HG03066 (cell line): ENCODE data around the gene MAP4K2.

Experiments used
- ATAC-seq: cut with Tn5 transposase; IDR thresholded peaks from one replicate; pipeline ENCODE4 v1.9.1; 2021; ENCODE audit warnings: low read depth; ENCODE audit not compliant: unreplicated experiment

Gene MAP4K2

GRCh38 chr11:64772303-64773018 is 30.6 kb downstream of the MAP4K2 start:
- no peak for ATAC-seq

GRCh38 chr11:64771861-64772260 is 31.2 kb downstream of the MAP4K2 start:
- ATAC-seq: no peak

GRCh38 chr11:64770120-64770519 is 32.9 kb downstream of the MAP4K2 start:
- ATAC-seq: no peak

- ATAC-seq: no peak
Observed at GRCh38 chr11:64769283-64769682, 33.7 kb downstream of the MAP4K2 start.

- no peak for ATAC-seq
Observed at GRCh38 chr11:64768300-64768694, 34.7 kb downstream of the MAP4K2 start.

GRCh38 chr11:64767344-64768299 is 35.4 kb downstream of the MAP4K2 start:
- no peak for ATAC-seq

GRCh38 chr11:64766881-64767280 is 36.1 kb downstream of the MAP4K2 start:
- ATAC-seq: no peak

- ATAC-seq: no peak
Observed at GRCh38 chr11:64765851-64766665, 37.0 kb downstream of the MAP4K2 start.

GRCh38 chr11:64765291-64765850 is 37.6 kb downstream of the MAP4K2 start:
- no peak for ATAC-seq

GRCh38 chr11:64764753-64765152 is 38.3 kb downstream of the MAP4K2 start:
- ATAC-seq: no peak

GRCh38 chr11:64764040-64764611 is 38.9 kb downstream of the MAP4K2 start:
- no peak for ATAC-seq

- ATAC-seq: no peak
Observed at GRCh38 chr11:64763526-64764039, 39.4 kb downstream of the MAP4K2 start.

- no peak for ATAC-seq
Observed at GRCh38 chr11:64762674-64763525, 40.1 kb downstream of the MAP4K2 start.

- ATAC-seq: no peak
Observed at GRCh38 chr11:64762277-64762673, 40.7 kb downstream of the MAP4K2 start.

- ATAC-seq: no peak
Observed at GRCh38 chr11:64760759-64761420, 42.1 kb downstream of the MAP4K2 start.

GRCh38 chr11:64759722-64760719 is 43.0 kb downstream of the MAP4K2 start, which contains the start of gene PYGM:
PYGM (minus strand) TSS chr11:64759974; CDS start chr11:64759898, 76 bp downstream.
- no peak for ATAC-seq

- no peak for ATAC-seq
Observed at GRCh38 chr11:64759131-64759721, 43.8 kb downstream of the MAP4K2 start.
